ENCODE data around the gene HSPA1L. TPM values are rescaled to one million over a fixed set of nuclear protein-coding genes. Genes with fewer than 3 reads are reported as not detected.

Gene HSPA1L
- total RNA-seq, 2 donors from 2014 or later, result 1.5 to 8.5 TPM

GRCh38 chr6:31769684-31770371, 45.3 kb downstream of the HSPA1L start:
- Histone ChIP-seq H3K27me3 (replicated peaks; ENCODE audit: insufficient read depth) (no peaks in the 10 kb centered on the region), H3K9me3 (no peaks in the 10 kb centered on the region), H3K36me3 (no peaks in the 10 kb centered on the region), H3K27ac (no peak overlapping the region), H3K4me3 (no peak overlapping the region), H3K4me1 (replicated peaks) (no peaks in the 10 kb centered on the region)
- TF ChIP-seq POLR2A (IDR thresholded peaks at IDR 0.05), result no peak
- TF ChIP-seq POLR2AphosphoS5 (IDR thresholded peaks at IDR 0.05), result peak; percentile 48
- peak; percentile 55 to 82 (median 75) for TF ChIP-seq CTCF (IDR thresholded peaks at IDR 0.05)
- 57% methylated on average over 12 of the region's 12 CpGs for WGBS
- peak; percentile 65 for DNase-seq (ENCODE audit: low spot score)
- intact Hi-C loops (cut with DNase I), result loop anchor here (5.0 kb wide), 1 partner anchor 88 kb away; the partner anchor contains the start of gene LY6G5C

- no peaks in the 10 kb centered on the region for H3K36me3 ChIP-seq
- intact Hi-C loops (cut with DNase I), result no loop called here
- no peak overlapping the region for H3K27ac ChIP-seq
- no peaks in the 10 kb centered on the region for H3K9me3 ChIP-seq
- no peaks in the 10 kb centered on the region for H3K4me1 ChIP-seq (replicated peaks)
- no peak overlapping the region for H3K4me3 ChIP-seq
- no peaks in the 10 kb centered on the region for H3K27me3 ChIP-seq (replicated peaks; ENCODE audit: insufficient read depth)
- DNase-seq (ENCODE audit: low spot score), result no peak
- TF ChIP-seq POLR2AphosphoS5 (IDR thresholded peaks at IDR 0.05) (no peak), POLR2A (IDR thresholded peaks at IDR 0.05) (no peak), CTCF (IDR thresholded peaks at IDR 0.05) (no peak)
- WGBS, result 94% methylated on average over 18 of the region's 18 CpGs
Measured at GRCh38 chr6:31768363-31769257, 46.5 kb downstream of the HSPA1L start.

- intact Hi-C loops (cut with DNase I), result no loop called here
- no peak for DNase-seq (ENCODE audit: low spot score)
- H3K27ac ChIP-seq, result no peak overlapping the region
- H3K4me1 ChIP-seq (replicated peaks), result no peaks in the 10 kb centered on the region
- no peaks in the 10 kb centered on the region for H3K27me3 ChIP-seq (replicated peaks; ENCODE audit: insufficient read depth)
- no peak overlapping the region for H3K4me3 ChIP-seq
- WGBS, result 83% methylated on average over 6 of the region's 6 CpGs
- H3K9me3 ChIP-seq, result no peaks in the 10 kb centered on the region
- TF ChIP-seq CTCF (IDR thresholded peaks at IDR 0.05) (no peak), POLR2AphosphoS5 (IDR thresholded peaks at IDR 0.05) (no peak), POLR2A (IDR thresholded peaks at IDR 0.05) (no peak)
- H3K36me3 ChIP-seq, result no peaks in the 10 kb centered on the region
Measured at GRCh38 chr6:31767096-31767645, 47.9 kb downstream of the HSPA1L start.

GRCh38 chr6:31765910-31766794, 48.9 kb downstream of the HSPA1L start:
- Histone ChIP-seq H3K4me1 (replicated peaks) (no peaks in the 10 kb centered on the region), H3K9me3 (no peaks in the 10 kb centered on the region), H3K4me3 (peak overlapping the region in 1 of 2 donors; percentile 15), H3K27ac (no peak overlapping the region), H3K27me3 (replicated peaks; ENCODE audit: insufficient read depth) (no peaks in the 10 kb centered on the region), H3K36me3 (no peaks in the 10 kb centered on the region)
- intact Hi-C loops (cut with DNase I), result no loop called here
- TF ChIP-seq POLR2AphosphoS5 (IDR thresholded peaks at IDR 0.05) (no peak), POLR2A (IDR thresholded peaks at IDR 0.05) (no peak), CTCF (IDR thresholded peaks at IDR 0.05) (no peak)
- WGBS, result 37% methylated on average over 42 of the region's 42 CpGs
- DNase-seq (ENCODE audit: low spot score), result no peak
